Smooth muscle cell (in vitro differentiated cells): ENCODE measurements around the gene EPM2AIP1. TPM values are rescaled to one million over a fixed set of nuclear protein-coding genes. Genes with fewer than 3 reads are reported as not detected.

Experiments
- DNase-seq: peaks from one replicate; lab custom pipeline; 2025; ENCODE audit not compliant: unreplicated experiment; lab: John Stamatoyannopoulos, UW
- H2AFZ ChIP-seq: fragments of 200-600 bp; sonication (generic); 2 replicates; pipeline ENCODE4 v1.6.0; 2016; ENCODE audit warnings: antibody characterized with exemption, low read depth, mild to moderate bottlenecking
- H3F3A ChIP-seq: fragments of 200-600 bp; sonication (generic); 2 replicates; pipeline ENCODE4 v1.6.0; 2017; ENCODE audit warnings: antibody characterized with exemption, low read depth
- H3K27ac ChIP-seq: fragments of 200-600 bp; sonication (generic); 2 replicates; pipeline ENCODE4 v1.5.1; 2016; ENCODE audit warnings: low read depth, mild to moderate bottlenecking
- H3K27me3 ChIP-seq: fragments of 200-600 bp; sonication (generic); 2 replicates; pipeline ENCODE4 v1.6.1; 2016; ENCODE audit warnings: low read depth, mild to moderate bottlenecking
- H3K36me3 ChIP-seq: fragments of 200-600 bp; sonication (generic); 2 replicates; pipeline ENCODE4 v1.5.1; 2016; ENCODE audit warnings: low read depth
- H3K4me1 ChIP-seq: fragments of 200-600 bp; sonication (generic); 2 replicates; pipeline ENCODE4 v1.5.1; 2016; ENCODE audit warnings: low read depth
- H3K4me2 ChIP-seq: fragments of 200-600 bp; sonication (generic); 2 replicates; pipeline ENCODE4 v1.6.0; 2016; ENCODE audit warnings: mild to moderate bottlenecking
- H3K4me3 ChIP-seq: fragments of 200-600 bp; sonication (generic); 2 replicates; pipeline ENCODE4 v1.5.1; 2016; ENCODE audit warnings: mild to moderate bottlenecking
- H3K79me2 ChIP-seq: fragments of 200-600 bp; sonication (generic); 2 replicates; pipeline ENCODE4 v1.6.0; 2016; ENCODE audit warnings: low read depth, mild to moderate bottlenecking
- H3K9ac ChIP-seq: fragments of 200-600 bp; sonication (generic); 2 replicates; pipeline ENCODE4 v1.6.0; 2016; ENCODE audit warnings: low read depth
- H3K9me3 ChIP-seq: fragments of 200-600 bp; sonication (generic); replicated peaks from 2 replicates; pipeline ENCODE4 v1.5.1; 2016; ENCODE audit warnings: low read depth
- H4K20me1 ChIP-seq: fragments of 200-600 bp; sonication (generic); 2 replicates; pipeline ENCODE4 v1.6.0; 2016; ENCODE audit warnings: low read depth
- CTCF ChIP-seq: fragments of 200-600 bp; sonication (generic); IDR thresholded peaks from 2 replicates; pipeline ENCODE4 v1.5.1; 2017; ENCODE audit warnings: borderline replicate concordance, mild to moderate bottlenecking, antibody characterized with exemption; ENCODE audit not compliant: insufficient read depth, poor library complexity, severe bottlenecking
- WGBS: methylation state at CpG from one replicate; pipeline ENCODE4 v1.1.7; 2016; ENCODE audit warnings: low lambda C conversion rate; 5-methylcytosine and 5-hydroxymethylcytosine counted together
- polyA plus RNA-seq: library from polyadenylated mRNA; unstranded; fragments of >200 nt; fragmentation: Nextera tagmentation; extraction: Ambion mirVana; gene quantifications from 2 replicates; pipeline ENCODE4 v1.2.1, GENCODE V29; 2016
- total RNA-seq: library from RNA; depleted of rRNA; stranded (reverse); fragments of >200 nt; gene quantifications from 2 replicates; pipeline ENCODE4 v1.2.3, GENCODE V29; 2014

Gene EPM2AIP1
- total and polyA plus RNA-seq, 2 experiments from 2014 or later, result 6.5 to 18.6 TPM

- Histone ChIP-seq H4K20me1 (no peaks in the 10 kb centered on the region), H3K9ac (no peak overlapping the region), H3K79me2 (no peaks in the 10 kb centered on the region), H3K4me1 (no peaks in the 10 kb centered on the region), H3K27me3 (no peaks in the 10 kb centered on the region), H3K4me2 (no peak overlapping the region), H3K36me3 (peaks cover 19% of the 10 kb centered on the region), H2AFZ (no peak overlapping the region), H3F3A (no peaks in the 10 kb centered on the region), H3K27ac (no peak overlapping the region), H3K4me3 (no peak overlapping the region), H3K9me3 (peaks cover 8% of the 10 kb centered on the region)
- TF ChIP-seq CTCF, result no peak
- WGBS, result 97% methylated on average over 7 of the region's 7 CpGs
- DNase-seq, result no peak
These were observed 38.3 kb upstream of the EPM2AIP1 start for GRCh38 chr3:37031096-37031682.

GRCh38 chr3:37030588-37030987, 37.7 kb upstream of the EPM2AIP1 start:
- no peak for DNase-seq
- no peak for TF ChIP-seq CTCF
- Histone ChIP-seq H3K9ac (no peak overlapping the region), H3K4me3 (no peak overlapping the region), H3K36me3 (peaks cover 18% of the 10 kb centered on the region), H2AFZ (no peak overlapping the region), H3K9me3 (peaks cover 6% of the 10 kb centered on the region), H3K27me3 (no peaks in the 10 kb centered on the region), H4K20me1 (no peaks in the 10 kb centered on the region), H3K4me1 (no peaks in the 10 kb centered on the region), H3K4me2 (no peak overlapping the region), H3K79me2 (no peaks in the 10 kb centered on the region), H3K27ac (no peak overlapping the region), H3F3A (no peaks in the 10 kb centered on the region)
- 93% methylated on average over 3 of the region's 3 CpGs for WGBS

- H3K4me2 ChIP-seq, result no peak overlapping the region
- H3K36me3 ChIP-seq, result peaks cover 11% of the 10 kb centered on the region
- no peaks in the 10 kb centered on the region for H3K4me1 ChIP-seq
- DNase-seq, result no peak
- H3K4me3 ChIP-seq, result no peak overlapping the region
- no peak overlapping the region for H3K9ac ChIP-seq
- no peaks in the 10 kb centered on the region for H3K79me2 ChIP-seq
- H2AFZ ChIP-seq, result no peak overlapping the region
- no peak for TF ChIP-seq CTCF
- H3K27me3 ChIP-seq, result no peaks in the 10 kb centered on the region
- no peaks in the 10 kb centered on the region for H4K20me1 ChIP-seq
- no peaks in the 10 kb centered on the region for H3K9me3 ChIP-seq
- no peak overlapping the region for H3K27ac ChIP-seq
- no peaks in the 10 kb centered on the region for H3F3A ChIP-seq
These were observed 36.7 kb upstream of the EPM2AIP1 start for GRCh38 chr3:37029516-37030163.

- no peaks in the 10 kb centered on the region for H3K27me3 ChIP-seq
- no peaks in the 10 kb centered on the region for H3K79me2 ChIP-seq
- no peaks in the 10 kb centered on the region for H3K4me1 ChIP-seq
- no peak overlapping the region for H3K4me2 ChIP-seq
- H3F3A ChIP-seq, result no peaks in the 10 kb centered on the region
- no peaks in the 10 kb centered on the region for H4K20me1 ChIP-seq
- DNase-seq, result no peak
- H2AFZ ChIP-seq, result no peak overlapping the region
- no peaks in the 10 kb centered on the region for H3K9me3 ChIP-seq
- H3K27ac ChIP-seq, result no peak overlapping the region
- no peak overlapping the region for H3K4me3 ChIP-seq
- peaks cover 11% of the 10 kb centered on the region for H3K36me3 ChIP-seq
- no peak overlapping the region for H3K9ac ChIP-seq
- 97% methylated on average over 1 of the region's 1 CpG for WGBS
- TF ChIP-seq CTCF, result no peak
These were observed 36.2 kb upstream of the EPM2AIP1 start for GRCh38 chr3:37029111-37029510.
